IMR-90 (cell line): Measurements from ENCODE around the gene UCKL1.

Experiments
- CTCF ChIP-seq: conservative IDR thresholded peaks from 2 replicates; pipeline ENCODE4 v1.5.1; 2012; ENCODE audit warnings: mild to moderate bottlenecking, low read depth, low read length, improper control_type of control experiment
- MAFK ChIP-seq: IDR thresholded peaks from 2 replicates; pipeline ENCODE4 v1.6.1; 2012; ENCODE audit warnings: low read depth, low read length, improper control_type of control experiment
- POLR2A ChIP-seq: IDR thresholded peaks from 2 replicates; pipeline ENCODE4 v1.6.1; 2012; ENCODE audit warnings: mild to moderate bottlenecking, low read depth, low read length
- RCOR1 ChIP-seq: IDR thresholded peaks from 2 replicates; pipeline ENCODE4 v1.6.1; 2012; ENCODE audit warnings: mild to moderate bottlenecking, low read length, improper control_type of control experiment; ENCODE audit not compliant: insufficient replicate concordance
- SMC3 ChIP-seq: fragments of 150-350 bp; IDR thresholded peaks from 2 replicates; pipeline ENCODE4 v1.6.1; 2016; ENCODE audit warnings: low read depth, mild to moderate bottlenecking, antibody characterized with exemption, low read length, moderate library complexity

DNA sequence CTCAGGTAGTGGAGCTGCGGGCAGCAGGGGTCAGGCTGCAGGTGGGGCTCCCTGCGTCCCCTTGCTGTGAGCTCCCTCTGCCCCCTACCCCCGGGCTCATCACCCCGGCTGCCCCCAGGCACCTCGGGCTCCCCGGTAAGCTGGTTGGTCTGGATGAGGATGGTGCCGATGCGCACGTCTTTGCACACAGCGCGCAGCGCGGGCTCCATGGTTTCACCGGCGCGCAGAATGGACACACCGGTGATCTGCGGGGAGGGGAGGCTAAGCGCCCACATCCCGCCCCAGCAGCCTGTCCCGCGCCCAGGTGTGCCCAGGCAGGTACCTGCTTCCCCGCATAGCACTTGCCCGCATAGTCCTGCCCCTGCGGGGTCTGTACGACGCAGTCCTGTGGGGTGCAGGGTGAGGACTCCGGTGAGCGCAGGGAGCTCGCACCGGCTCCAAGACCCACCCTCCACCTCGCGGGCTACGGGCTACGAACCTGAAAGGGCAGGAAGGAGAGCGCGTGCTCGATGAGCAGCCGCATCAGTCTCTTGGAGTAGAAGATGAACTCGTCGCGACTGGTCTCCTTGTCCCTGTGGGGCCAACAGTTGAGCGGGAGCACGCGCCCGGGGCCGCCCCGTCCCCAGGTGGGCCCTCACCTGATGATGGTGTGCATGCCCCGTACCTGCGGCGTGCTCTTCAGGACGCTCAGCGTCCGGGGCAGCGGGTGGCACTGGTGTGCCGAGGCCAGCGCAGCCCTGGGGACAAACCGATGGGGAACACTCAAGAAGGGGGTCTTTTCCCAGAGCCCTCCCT is 15.5 kb downstream of the UCKL1 start:
- TF ChIP-seq MAFK (no peak), RCOR1 (no peak), SMC3 (no peak), CTCF (no peak), POLR2A (no peak)
